Stimulated activated effector memory CD8-positive, alpha-beta T cell treated with anti-CD3 and anti-CD28 coated beads, Interleukin-12 subunit alpha, Interleukin-12 subunit beta, amount 100 ng/mL, for 72 hours (primary cell): ENCODE data around the gene FGD6.
"Not testable (repeated sequence)": the region's sequence is repeated elsewhere in the genome, so short reads cannot be mapped to it uniquely, and the experiment has no call there.

Experiments used
- ATAC-seq: fragments of 150-1000 bp; cut with Tn5 transposase; 2 replicates; pipeline ENCODE4 v1.10.0; 2021
- DNase-seq, 2 donors: peaks; one replicate each; pipeline ENCODE4 v3.0.0; 2021 to 2022; ENCODE audit warnings: low spot score in 2 of 2
- H3K27ac Mint-ChIP-seq: one replicate; pipeline ENCODE4 v1.8.0; 2022; ENCODE audit warnings: mild to moderate bottlenecking, mixed read lengths
- H3K36me3 Mint-ChIP-seq: one replicate; pipeline ENCODE4 v1.8.0; 2022; ENCODE audit warnings: mild to moderate bottlenecking, mixed read lengths
- H3K4me1 Mint-ChIP-seq: one replicate; pipeline ENCODE4 v1.8.0; 2022; ENCODE audit warnings: mixed read lengths
- H3K4me3 Mint-ChIP-seq: one replicate; pipeline ENCODE4 v1.8.0; 2022; ENCODE audit warnings: mild to moderate bottlenecking, mixed read lengths
- H3K9me3 Mint-ChIP-seq: one replicate; pipeline ENCODE4 v1.8.0; 2022; ENCODE audit warnings: mixed read lengths

Gene FGD6

DNA sequence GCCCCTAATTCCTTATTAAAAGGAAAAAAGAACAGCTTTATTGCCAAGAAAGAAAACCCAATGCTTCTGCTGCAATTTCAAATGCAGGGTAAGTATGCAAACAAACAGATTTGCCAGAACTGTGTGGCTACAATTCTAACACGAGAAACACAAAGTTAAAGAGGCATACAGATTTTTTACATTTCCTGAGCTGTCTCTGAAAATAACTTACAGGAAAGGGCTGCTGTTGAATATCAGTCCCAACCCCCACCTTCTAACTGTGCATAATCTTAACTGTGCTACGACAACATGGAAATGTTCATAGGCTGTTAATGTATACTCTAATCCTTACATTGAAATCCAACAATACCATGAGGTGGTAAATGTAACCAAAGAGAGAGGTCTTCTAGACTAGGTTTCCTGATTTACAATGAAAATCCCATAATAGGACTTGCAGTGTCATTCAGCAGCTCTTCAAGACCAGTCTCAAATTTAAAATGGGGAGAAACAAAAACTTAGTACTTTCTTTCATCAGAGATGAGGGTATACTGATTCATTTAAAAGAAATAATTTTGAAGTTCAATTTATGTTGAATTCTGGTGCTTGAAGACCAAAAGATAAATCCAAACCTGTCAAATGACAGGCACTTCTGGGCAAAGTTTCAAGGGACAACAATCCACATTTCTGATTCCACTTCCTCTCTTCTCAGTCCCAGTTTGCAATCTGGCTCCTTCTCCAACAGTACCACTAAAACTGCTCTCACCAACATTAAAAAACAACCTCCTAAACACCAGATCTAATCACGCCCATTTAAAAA, 14.4 kb downstream of the FGD6 start:
- Mint-ChIP-seq H3K4me3 (no peak overlapping the region), H3K36me3 (no peaks in the 10 kb centered on the region), H3K27ac (no peak overlapping the region), H3K9me3 (no peaks in the 10 kb centered on the region), H3K4me1 (peaks cover 6% of the 10 kb centered on the region)
- DNase-seq (no peak), ATAC-seq (no peak)

DNA sequence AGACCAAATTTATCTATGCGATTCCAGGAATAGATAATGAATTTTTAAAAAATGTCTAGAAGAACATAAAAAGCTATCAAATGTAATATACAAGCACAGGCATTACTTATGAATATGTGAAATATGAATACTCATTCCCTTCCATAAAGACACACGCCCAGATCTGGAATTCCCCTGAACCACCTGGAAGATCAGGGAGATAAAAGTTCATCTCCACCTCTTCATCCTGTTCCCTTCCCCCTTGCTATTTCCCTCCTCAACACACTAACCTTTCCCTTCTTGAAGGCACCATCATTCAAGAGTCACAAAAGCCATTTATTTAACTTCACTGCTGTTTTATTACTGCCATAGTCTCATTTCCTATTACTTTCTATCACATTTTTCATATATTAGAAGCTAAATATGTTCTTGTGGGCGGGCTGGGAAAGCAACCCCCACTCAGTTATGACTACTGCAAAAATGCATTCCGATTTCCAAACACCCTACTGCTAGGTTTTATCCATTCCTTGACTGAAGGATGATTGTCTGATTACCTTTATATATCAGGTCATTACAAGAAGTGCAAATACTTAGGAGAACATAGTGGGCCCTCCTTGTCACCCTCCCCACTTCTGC, 16.1 kb downstream of the FGD6 start:
- Mint-ChIP-seq H3K9me3 (no peaks in the 10 kb centered on the region), H3K36me3 (no peaks in the 10 kb centered on the region), H3K27ac (peak overlapping the region; percentile 11), H3K4me3 (no peak overlapping the region), H3K4me1 (peaks cover 6% of the 10 kb centered on the region)
- DNase-seq (no peak), ATAC-seq (no peak)

DNA sequence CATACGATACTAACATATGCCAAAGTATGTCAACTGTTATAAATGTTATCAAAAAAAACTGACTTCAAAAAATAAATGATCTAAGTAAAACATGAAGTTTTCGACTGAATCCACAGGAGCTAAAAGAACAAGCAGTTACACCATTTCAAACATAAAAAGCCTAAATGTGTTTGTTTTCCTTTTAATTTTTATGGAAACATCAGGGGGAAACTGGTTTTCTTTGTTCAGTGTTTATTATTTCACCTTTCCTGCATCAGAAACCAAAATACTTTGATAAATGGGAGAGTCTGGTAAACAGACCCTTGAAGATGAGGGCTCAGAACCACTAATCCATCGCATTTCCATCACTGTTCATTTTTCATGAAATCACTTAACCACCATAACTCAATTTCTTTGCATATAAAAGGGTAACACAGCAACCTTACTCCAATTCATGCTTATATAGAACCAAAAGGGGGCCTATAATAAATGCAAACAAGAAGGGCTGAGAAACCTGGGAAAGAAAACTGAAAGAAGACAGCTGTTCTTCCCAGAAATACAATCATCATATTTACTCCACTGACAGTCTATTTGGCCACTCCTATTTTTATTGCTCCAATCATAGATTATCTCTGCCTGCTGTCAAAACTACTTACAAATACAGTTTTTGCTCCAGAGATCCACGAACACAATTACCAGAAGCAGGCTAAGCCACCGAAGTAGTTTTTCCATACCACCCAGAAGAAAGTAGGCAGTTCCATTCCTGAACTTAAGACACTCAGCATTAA, 17.0 kb downstream of the FGD6 start:
- no peak for DNase-seq
- no peak overlapping the region for H3K4me3 Mint-ChIP-seq

DNA sequence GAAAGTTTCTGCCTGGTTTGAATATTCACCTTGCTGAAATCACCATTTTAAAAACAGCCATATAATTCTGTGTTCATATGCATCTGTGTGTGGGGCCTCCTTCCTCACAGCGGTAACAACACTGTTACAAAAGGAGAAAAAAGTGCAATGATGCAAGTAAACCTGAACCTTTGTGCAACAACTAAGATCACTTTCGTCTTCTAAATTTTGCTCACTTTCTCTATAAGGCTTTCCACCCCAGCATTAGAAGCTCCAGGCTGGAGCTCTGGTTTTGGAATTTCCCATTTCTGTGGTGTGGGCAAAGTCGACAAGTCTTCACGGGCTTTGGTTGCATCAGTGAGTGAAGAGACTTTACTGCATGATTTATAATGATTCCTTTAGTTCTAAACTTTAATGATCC, 18.4 kb downstream of the FGD6 start:
- no peaks in the 10 kb centered on the region for H3K4me1 Mint-ChIP-seq
- no peak for DNase-seq
- no peak overlapping the region for H3K27ac Mint-ChIP-seq
- H3K36me3 Mint-ChIP-seq = no peaks in the 10 kb centered on the region
- no peak for ATAC-seq
- no peaks in the 10 kb centered on the region for H3K9me3 Mint-ChIP-seq
- no peak overlapping the region for H3K4me3 Mint-ChIP-seq

More for the DNA sequence above, 17.0 kb downstream of the FGD6 start:
- H3K27ac Mint-ChIP-seq = peak overlapping the region; percentile 11
- no peaks in the 10 kb centered on the region for H3K36me3 Mint-ChIP-seq
- ATAC-seq = no peak
- peaks cover 6% of the 10 kb centered on the region for H3K4me1 Mint-ChIP-seq
- no peaks in the 10 kb centered on the region for H3K9me3 Mint-ChIP-seq

DNA sequence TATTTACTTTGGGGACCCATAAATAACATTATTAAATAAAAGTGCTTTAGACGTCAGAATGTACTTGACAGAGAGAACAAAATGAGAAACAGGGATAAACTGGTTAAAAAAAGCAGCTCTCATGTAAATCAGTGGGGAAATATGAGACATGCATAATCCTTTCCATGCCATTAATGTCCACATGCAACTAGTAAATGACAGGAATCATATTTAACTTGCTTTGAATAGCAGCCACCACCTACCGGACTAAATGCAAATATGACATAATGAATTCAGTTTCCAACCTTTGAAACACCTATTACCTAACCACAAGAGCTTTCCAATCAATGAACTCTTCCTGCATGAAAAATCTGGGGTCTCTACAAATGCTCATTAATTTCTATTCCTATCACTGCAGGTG, 19.6 kb downstream of the FGD6 start:
- H3K9me3 Mint-ChIP-seq = no peaks in the 10 kb centered on the region
- no peaks in the 10 kb centered on the region for H3K36me3 Mint-ChIP-seq

DNA sequence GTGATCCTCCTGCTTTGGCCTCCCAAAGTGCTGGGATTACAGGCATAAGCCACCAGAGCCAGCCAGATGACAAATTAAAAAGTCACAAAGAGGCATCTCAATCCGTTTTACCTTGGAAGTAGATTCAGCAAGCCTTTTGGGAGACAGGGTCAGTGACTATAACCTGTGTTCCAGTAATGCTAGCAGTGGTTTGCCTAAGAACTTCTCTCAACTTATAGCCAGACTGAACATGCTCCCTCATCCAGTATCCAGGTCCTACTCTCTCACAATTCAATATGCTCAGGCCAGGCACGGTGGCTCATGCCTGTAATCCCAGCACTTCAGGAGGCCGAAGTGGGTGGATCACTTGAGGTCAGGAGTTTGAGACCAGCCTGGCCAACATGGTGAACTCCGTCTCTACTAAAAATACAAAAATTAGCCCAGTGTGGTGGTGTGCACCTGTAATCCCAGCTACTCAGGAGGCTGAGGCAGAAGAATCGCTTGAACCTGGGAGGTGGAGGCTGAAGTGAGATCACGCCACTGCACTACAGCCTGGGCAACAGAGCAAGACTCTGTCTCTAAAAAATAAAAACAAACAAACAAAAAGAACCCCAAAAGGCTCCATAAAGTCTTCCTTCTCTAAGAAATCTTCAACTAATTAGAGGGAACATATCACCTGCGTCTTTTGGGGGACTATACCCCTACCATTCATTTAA, 20.2 kb downstream of the FGD6 start:
- H3K36me3 Mint-ChIP-seq, DNase-seq, ATAC-seq, H3K27ac Mint-ChIP-seq, H3K4me1 Mint-ChIP-seq, H3K4me3 Mint-ChIP-seq, H3K9me3 Mint-ChIP-seq: not testable (repeated sequence)

More for the DNA sequence above, 19.6 kb downstream of the FGD6 start:
- DNase-seq = no peak
- Mint-ChIP-seq H3K4me3 (no peak overlapping the region), H3K4me1 (no peaks in the 10 kb centered on the region), H3K27ac (no peak overlapping the region)
- ATAC-seq = no peak

DNA sequence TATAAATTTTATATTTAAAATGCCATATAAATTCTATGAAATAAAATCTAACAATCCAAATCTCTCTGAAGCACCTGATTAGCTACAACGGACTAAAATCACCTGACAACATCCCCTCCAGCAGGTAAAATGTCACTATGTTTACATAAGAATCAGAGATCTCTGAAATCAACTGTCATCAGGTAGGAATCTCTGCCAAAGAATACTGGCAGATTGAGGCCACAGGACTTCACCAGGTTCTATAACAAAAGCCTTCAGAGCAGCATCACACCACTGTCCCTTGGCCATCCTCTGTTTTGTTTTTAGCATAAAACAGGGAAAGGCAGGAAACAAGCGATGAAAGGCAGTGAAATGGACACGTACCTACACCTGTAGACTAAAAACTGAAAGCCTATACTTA, 22.1 kb downstream of the FGD6 start:
- Mint-ChIP-seq H3K4me1 (no peaks in the 10 kb centered on the region), H3K9me3 (no peaks in the 10 kb centered on the region), H3K36me3 (no peaks in the 10 kb centered on the region), H3K4me3 (no peak overlapping the region), H3K27ac (no peak overlapping the region)
- no peak for DNase-seq
- ATAC-seq = no peak

DNA sequence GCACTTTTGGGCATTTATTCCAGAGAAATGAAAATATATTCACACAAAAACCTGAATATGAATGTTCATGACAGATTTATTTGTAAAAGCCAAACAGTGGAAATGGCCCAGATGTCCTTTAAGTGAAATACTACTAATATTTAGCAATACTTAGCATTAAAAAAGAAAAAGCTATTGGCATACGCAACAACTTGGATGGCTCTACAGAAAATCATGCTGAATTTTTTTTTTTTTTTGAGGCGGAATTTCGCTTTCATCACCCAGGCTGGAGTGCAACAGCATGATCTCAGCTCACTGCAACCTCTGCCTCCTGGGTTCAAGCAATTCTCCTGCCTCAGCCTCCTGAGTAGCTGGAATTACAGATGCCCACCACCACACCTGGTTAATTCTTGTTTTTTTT, 24.1 kb downstream of the FGD6 start:
- ATAC-seq = no peak
- no peak for DNase-seq
- no peaks in the 10 kb centered on the region for H3K4me1 Mint-ChIP-seq
- no peak overlapping the region for H3K4me3 Mint-ChIP-seq
- H3K27ac Mint-ChIP-seq = no peak overlapping the region
- H3K36me3 Mint-ChIP-seq = no peaks in the 10 kb centered on the region
- H3K9me3 Mint-ChIP-seq = no peaks in the 10 kb centered on the region

DNA sequence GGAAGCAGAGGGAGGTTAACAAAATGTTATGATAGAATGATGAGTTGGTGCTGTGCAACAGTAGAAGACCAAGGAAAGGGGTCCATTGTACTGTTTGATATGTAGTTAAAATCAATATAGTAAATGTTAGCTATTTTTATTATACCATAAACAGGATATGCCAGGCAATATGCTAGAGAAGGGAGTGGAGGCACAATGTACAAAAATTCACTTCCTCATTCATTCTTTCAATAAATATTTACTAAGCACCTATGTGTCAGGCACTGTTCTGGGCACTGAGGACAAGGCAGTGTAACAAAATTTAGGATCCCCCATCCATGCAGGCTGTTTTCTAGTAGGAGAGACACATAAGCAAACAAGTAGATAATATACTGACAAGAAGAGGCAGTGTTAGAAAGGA, 25.0 kb downstream of the FGD6 start:
- Mint-ChIP-seq H3K27ac (no peak overlapping the region), H3K4me3 (no peak overlapping the region), H3K36me3 (no peaks in the 10 kb centered on the region), H3K4me1 (no peaks in the 10 kb centered on the region), H3K9me3 (no peaks in the 10 kb centered on the region)
- no peak for ATAC-seq
- no peak for DNase-seq

DNA sequence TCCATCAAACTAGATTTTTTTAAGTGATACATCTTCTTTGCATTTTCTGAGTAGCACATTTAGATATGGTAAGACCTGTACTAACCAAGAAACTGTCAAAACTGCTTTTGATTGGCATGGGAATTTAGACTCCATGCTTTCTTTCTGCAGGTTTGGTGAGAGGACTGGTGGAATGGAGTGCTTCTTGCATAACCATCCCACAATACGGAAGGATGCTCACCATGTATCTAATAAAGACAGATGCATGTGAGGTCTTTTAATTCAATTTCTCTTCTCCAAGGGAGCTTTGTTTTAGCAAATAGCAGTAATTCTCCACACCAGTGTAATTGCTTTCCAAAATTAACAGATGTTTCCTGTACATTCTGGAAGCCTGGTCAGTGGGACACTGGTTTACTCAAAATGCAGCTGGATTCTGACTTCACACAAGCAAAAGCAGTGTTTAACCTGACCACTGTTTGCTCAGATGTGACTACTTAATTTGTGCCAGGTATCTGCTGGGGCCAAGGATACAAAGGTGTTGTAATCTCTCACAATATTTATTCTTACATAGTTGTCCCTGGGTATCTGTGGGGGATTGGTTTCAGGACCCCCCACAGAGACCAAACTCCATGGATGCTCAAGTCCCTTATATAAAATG, 26.1 kb downstream of the FGD6 start:
- Mint-ChIP-seq H3K27ac (no peak overlapping the region), H3K36me3 (no peaks in the 10 kb centered on the region), H3K4me3 (no peak overlapping the region), H3K9me3 (no peaks in the 10 kb centered on the region), H3K4me1 (no peaks in the 10 kb centered on the region)
- no peak for ATAC-seq
- no peak for DNase-seq

DNA sequence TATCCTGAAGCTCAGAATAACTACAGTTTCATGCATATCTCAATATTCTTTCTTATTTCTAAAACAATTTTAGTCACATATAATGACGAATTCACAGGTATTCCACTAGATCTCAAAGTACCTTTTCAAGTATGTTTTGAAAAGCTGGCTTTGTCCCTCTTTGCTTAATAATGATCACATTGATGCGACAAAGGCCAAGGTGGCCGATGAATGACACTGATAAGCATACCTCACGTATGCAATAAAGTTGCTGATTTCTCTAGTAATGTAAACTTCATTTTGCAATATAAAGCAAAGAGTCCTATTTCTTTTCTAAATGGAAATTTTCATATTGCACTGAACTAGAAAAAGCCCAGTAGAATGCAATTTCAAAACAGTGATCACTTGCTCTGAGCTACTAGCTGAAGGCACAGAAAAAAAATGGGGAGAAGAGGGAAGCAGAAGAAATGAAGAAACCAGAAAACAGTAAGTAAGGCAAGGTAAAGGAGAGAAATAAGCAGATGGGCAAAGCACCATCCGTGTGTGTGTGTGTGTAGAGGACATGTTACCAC, 29.3 kb downstream of the FGD6 start:
- Mint-ChIP-seq H3K4me3 (no peak overlapping the region), H3K27ac (no peak overlapping the region), H3K36me3 (no peaks in the 10 kb centered on the region), H3K4me1 (no peaks in the 10 kb centered on the region), H3K9me3 (no peaks in the 10 kb centered on the region)
- DNase-seq (no peak), ATAC-seq (no peak)

DNA sequence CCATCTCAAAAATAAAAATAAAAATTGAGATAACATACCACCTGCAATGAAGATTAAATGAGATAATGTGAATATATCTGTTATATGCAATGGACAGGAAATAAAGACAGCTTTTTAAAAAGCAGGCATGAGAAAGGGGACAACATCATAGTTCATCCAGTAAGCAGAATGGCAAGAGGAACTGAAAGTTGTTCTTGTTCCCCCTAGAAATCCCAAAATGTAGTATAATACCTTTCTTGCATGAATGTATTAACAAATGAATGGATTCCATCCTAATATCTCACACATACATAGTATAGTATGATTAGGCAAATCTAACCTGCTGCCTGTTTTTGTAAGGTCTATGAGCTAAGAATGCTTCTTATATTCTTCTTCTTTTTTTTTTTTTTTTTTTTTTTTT, 31.4 kb downstream of the FGD6 start:
- H3K36me3 Mint-ChIP-seq = no peaks in the 10 kb centered on the region
- H3K9me3 Mint-ChIP-seq = no peaks in the 10 kb centered on the region
- no peak for ATAC-seq
- no peak overlapping the region for H3K27ac Mint-ChIP-seq
- H3K4me3 Mint-ChIP-seq = no peak overlapping the region
- DNase-seq = no peak
- H3K4me1 Mint-ChIP-seq = no peaks in the 10 kb centered on the region

DNA sequence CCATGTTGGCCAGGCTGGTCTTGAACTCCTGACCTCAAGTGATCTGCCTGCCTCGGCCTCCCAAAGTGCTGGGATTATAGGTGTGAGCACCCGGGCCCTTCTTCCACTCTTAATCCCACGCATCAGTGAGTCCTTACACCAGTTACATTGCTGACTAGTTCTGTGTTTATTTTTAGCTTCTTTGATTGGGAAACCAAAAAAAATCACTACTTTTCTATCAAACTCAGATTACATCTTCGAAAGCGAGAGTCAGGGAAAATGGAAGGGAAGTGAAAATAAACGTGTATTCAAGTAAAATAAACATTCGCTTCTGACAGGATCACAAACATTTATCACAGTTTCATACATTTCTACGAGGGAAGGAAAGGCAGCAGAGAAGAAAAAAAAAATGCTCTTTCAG, 32.2 kb downstream of the FGD6 start:
- H3K36me3 Mint-ChIP-seq = no peaks in the 10 kb centered on the region
- no peak for ATAC-seq
- H3K4me1 Mint-ChIP-seq = no peaks in the 10 kb centered on the region
- no peak overlapping the region for H3K4me3 Mint-ChIP-seq
- H3K9me3 Mint-ChIP-seq = no peaks in the 10 kb centered on the region
- H3K27ac Mint-ChIP-seq = no peak overlapping the region
- DNase-seq = no peak

DNA sequence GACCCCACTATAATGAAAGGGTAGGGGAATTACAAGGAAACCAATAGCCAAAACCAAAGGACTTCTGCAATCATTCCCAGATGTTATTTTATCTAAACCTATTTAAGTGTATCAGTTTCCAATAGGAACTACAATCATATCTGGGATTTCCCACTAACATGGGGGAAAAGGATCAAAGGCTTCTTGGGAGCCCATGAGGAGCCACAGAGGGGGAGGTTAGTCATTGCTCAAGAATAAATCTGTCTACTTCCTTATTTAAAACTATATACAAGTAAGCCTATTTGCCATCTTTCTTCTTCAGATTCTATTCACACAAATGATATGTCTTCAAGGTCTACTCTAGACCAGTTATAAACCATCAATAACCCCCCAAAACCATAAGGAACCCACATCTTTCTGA, 33.1 kb downstream of the FGD6 start:
- Mint-ChIP-seq H3K27ac (no peak overlapping the region), H3K9me3 (no peaks in the 10 kb centered on the region), H3K4me1 (no peaks in the 10 kb centered on the region), H3K4me3 (no peak overlapping the region), H3K36me3 (no peaks in the 10 kb centered on the region)
- DNase-seq = no peak
- ATAC-seq = no peak
